Uterus (tissue), 4 donors: Measurements from ENCODE around the gene PPP4R1. TPM values are rescaled to one million over a fixed set of nuclear protein-coding genes. Genes with fewer than 3 reads are reported as not detected.
"Not testable (repeated sequence)": the region's sequence is repeated elsewhere in the genome, so short reads cannot be mapped to it uniquely, and the experiment has no call there.

Source experiments
- DNase-seq, 2 donors: peaks; one replicate each; pipeline ENCODE4 v3.0.0-alpha.2; 2019 to 2020
- H3K27ac ChIP-seq, 2 donors: fragments of 200-600 bp; sonication (generic); 1 replicate in 1 of 2; 2 replicates in 1 of 2; pipeline ENCODE4 v1.5.1; 2016 to 2018
- H3K27me3 ChIP-seq, 2 donors: fragments of 200-600 bp; sonication (generic); one replicate each; pipeline ENCODE4 v1.5.1; 2018 to 2019; ENCODE audit warnings: control low read depth in 1 of 2
- H3K36me3 ChIP-seq, 2 donors: fragments of 200-600 bp; sonication (generic); one replicate each; pipeline ENCODE4 v1.5.1; 2019; ENCODE audit warnings: control low read depth in 1 of 2
- H3K4me1 ChIP-seq, 2 donors: fragments of 200-600 bp; sonication (generic); one replicate each; pipeline ENCODE4 v1.5.1; 2018 to 2019; ENCODE audit warnings: control low read depth in 1 of 2
- H3K4me3 ChIP-seq, 2 donors: fragments of 200-600 bp; sonication (generic); 1 replicate in 1 of 2; 2 replicates in 1 of 2; pipeline ENCODE4 v1.5.1; 2018 to 2019; ENCODE audit warnings: mild to moderate bottlenecking in 1 of 2
- H3K9me3 ChIP-seq, 2 donors: fragments of 200-600 bp; sonication (generic); one replicate each; pipeline ENCODE4 v1.5.1; 2019; ENCODE audit warnings: control low read depth in 1 of 2
- POLR2A ChIP-seq, 2 donors: fragments of 450-650 bp; IDR thresholded peaks; one replicate each; pipeline ENCODE4 v1.6.1; 2016; ENCODE audit warnings: antibody characterized with exemption in 2 of 2, mild to moderate bottlenecking in 1 of 2, moderate library complexity in 1 of 2
- intact Hi-C: fragments of 100-400 bp; cut with DNase I; formaldehyde crosslinking; loops from one replicate; pipeline ENCODE4 v1.15.1; 2023; ENCODE audit warnings: low total_unique reads
- total RNA-seq, 4 donors: library from RNA; depleted of rRNA in 3 of 4; stranded (reverse); fragments of >200 nt in 3 of 4; gene quantifications; one replicate each; pipeline versions ENCODE4 v1.1.0 to v1.2.4, GENCODE V29; 2014 to 2023
- TF ChIP-seq, protein P1 (sequence below), 4 experiments: fragments of 200-600 bp in 2 of 4; fragments of 450-650 bp in 2 of 4; sonication (generic) in 2 of 4; IDR thresholded peaks; one replicate each; pipeline ENCODE4 v1.5.1; 2016 to 2019; ENCODE audit warnings: antibody characterized with exemption in 4 of 4, mild to moderate bottlenecking in 2 of 4, moderate library complexity in 1 of 4
- donor health status: DM: yes; HTN: yes; CAD: no.

PPP4R1 gene
- total RNA-seq, 4 donors from 2014 or later = 103 to 720 (median 185) TPM

DNA sequence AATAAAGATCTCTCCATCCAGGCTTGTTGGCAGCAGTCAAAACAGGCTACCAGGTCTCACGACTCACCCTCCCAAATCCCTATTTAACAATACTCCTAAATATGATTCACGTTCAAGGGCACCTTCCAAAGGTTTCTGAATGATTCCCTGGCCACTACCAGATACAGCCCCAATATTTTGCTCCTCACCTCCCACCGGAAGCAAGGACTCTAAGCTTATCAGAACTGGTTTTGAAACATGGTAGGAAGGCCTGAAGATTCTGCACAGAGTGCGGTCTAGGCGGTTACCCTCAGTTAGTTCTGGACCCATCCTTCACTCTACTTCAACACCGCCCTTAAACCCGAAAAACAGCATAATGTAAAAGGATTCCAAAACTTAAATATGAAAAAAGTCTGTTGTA lies 5.2 kb downstream of the PPP4R1 start:
- no peak for DNase-seq
- H3K4me1 ChIP-seq = peaks cover 4 to 8% of the 10 kb centered on the region in 2 donors
- H3K4me3 ChIP-seq = no peak overlapping the region
- peak overlapping the region in 1 of 2 donors; percentile 0 for H3K27ac ChIP-seq
- no peaks in the 10 kb centered on the region for H3K36me3 ChIP-seq
- H3K9me3 ChIP-seq = no peaks in the 10 kb centered on the region
- H3K27me3 ChIP-seq = no peaks in the 10 kb centered on the region
- TF ChIP-seq, protein P1, sequence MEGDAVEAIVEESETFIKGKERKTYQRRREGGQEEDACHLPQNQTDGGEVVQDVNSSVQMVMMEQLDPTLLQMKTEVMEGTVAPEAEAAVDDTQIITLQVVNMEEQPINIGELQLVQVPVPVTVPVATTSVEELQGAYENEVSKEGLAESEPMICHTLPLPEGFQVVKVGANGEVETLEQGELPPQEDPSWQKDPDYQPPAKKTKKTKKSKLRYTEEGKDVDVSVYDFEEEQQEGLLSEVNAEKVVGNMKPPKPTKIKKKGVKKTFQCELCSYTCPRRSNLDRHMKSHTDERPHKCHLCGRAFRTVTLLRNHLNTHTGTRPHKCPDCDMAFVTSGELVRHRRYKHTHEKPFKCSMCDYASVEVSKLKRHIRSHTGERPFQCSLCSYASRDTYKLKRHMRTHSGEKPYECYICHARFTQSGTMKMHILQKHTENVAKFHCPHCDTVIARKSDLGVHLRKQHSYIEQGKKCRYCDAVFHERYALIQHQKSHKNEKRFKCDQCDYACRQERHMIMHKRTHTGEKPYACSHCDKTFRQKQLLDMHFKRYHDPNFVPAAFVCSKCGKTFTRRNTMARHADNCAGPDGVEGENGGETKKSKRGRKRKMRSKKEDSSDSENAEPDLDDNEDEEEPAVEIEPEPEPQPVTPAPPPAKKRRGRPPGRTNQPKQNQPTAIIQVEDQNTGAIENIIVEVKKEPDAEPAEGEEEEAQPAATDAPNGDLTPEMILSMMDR (IDR thresholded peaks at IDR 0.05) = no peak
- no peak for TF ChIP-seq POLR2A (IDR thresholded peaks at IDR 0.05)
- intact Hi-C loops = no loop called here

DNA sequence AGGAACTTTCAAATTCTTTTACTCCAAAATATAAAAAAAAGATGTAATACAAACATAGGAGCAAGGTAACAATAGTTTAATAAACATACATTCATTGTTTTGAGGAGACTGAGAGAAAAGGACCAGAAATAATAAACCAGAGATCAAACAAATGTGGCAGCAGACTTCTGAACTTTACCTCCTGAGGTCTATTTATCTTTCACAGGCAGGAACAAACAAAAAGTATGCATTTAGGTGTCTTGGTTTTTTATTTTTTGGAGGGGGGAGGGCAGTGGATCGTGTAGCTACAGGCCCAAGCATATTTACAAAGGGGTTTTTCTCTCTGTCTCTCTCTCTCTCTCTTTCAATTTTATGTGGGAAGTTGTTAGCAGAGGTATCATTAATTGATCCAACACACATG lies 5.6 kb downstream of the PPP4R1 start:
- H3K4me1 ChIP-seq = peaks cover 4 to 8% of the 10 kb centered on the region in 2 donors
- TF ChIP-seq POLR2A (IDR thresholded peaks at IDR 0.05) = no peak
- TF ChIP-seq, protein P1 (IDR thresholded peaks at IDR 0.05) = no peak
- H3K9me3 ChIP-seq = no peaks in the 10 kb centered on the region
- H3K36me3 ChIP-seq = no peaks in the 10 kb centered on the region
- no peak for DNase-seq
- peak overlapping the region in 1 of 2 donors; percentile 0 for H3K27ac ChIP-seq
- H3K4me3 ChIP-seq = no peak overlapping the region
- H3K27me3 ChIP-seq = no peaks in the 10 kb centered on the region
- intact Hi-C loops = no loop called here

DNA sequence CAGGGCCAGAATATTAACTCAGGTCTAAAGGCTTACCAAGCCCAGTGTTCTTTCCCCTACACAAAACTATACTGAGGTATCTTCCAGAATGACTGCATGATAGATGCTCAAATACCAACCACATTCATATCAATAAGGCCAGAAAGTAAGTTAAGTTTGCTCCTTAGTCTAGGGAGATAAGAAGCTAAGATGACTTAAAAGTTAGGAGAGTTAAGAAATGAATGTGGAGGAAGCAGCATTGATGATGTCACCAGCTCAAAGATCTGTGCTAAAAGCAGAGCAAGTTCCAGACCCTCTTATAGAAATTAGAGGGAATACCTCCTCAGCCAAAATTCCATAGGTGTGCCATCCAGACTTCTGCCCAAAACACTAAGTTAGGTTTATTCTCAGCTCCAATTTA lies 6.1 kb downstream of the PPP4R1 start:
- H3K27me3 ChIP-seq = no peaks in the 10 kb centered on the region
- peak overlapping the region in 1 of 2 donors; percentile 0 for H3K27ac ChIP-seq
- intact Hi-C loops = no loop called here
- no peak for DNase-seq
- peaks cover 4 to 8% of the 10 kb centered on the region in 2 donors for H3K4me1 ChIP-seq
- H3K4me3 ChIP-seq = no peak overlapping the region
- no peaks in the 10 kb centered on the region for H3K36me3 ChIP-seq
- TF ChIP-seq POLR2A (IDR thresholded peaks at IDR 0.05) = no peak
- TF ChIP-seq, protein P1 (IDR thresholded peaks at IDR 0.05) = no peak
- no peaks in the 10 kb centered on the region for H3K9me3 ChIP-seq

DNA sequence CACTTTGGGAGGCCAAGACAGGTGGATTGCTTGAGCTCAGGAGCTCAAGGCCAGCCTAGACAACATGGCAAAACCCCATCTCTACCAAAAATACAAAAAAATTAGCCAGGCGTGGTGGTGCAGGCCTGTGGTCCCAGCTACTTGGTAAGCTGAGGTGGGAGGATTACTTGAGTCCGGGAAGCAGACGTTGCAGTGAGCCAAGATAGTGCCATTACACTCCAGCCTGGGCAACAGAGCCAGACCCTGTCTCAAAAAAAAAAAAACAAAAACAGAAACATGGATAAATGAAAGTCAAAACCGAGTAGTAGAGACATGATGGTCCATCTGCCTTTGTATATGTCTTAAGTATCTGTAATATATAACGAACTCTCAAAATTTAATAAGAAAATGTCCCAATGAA lies 7.2 kb downstream of the PPP4R1 start:
- H3K4me1 ChIP-seq, intact Hi-C loops, DNase-seq: not testable (repeated sequence)

DNA sequence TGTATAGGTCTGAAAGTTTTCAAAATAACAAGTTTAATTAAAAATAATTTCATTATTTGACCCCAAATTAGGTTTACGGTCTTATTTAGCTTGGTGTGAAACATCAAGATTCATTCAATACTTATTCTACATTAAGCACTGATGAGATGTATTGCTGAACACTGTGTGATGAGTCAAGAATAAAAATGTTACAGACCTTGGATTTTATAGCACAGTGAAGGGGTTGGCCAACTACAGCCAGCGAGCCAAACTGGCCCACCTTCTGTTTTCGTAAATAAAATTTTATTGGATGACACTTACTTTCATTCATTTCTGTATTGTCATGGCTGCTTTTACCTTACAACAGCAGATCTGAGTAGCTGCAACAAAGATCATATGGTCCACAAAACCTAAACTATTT lies 8.3 kb downstream of the PPP4R1 start:
- Histone ChIP-seq H3K4me3 (no peak overlapping the region), H3K27ac (no peak overlapping the region), H3K9me3 (no peaks in the 10 kb centered on the region), H3K4me1 (peaks cover 0 to 4% of the 10 kb centered on the region in 2 donors), H3K27me3 (no peaks in the 10 kb centered on the region), H3K36me3 (no peaks in the 10 kb centered on the region)
- intact Hi-C loops = no loop called here
- TF ChIP-seq, protein P1 (IDR thresholded peaks at IDR 0.05) = no peak
- no peak for TF ChIP-seq POLR2A (IDR thresholded peaks at IDR 0.05)
- DNase-seq = no peak

More for the DNA sequence above, 7.2 kb downstream of the PPP4R1 start:
- not testable (repeated sequence) for H3K27ac ChIP-seq, H3K36me3 ChIP-seq, H3K4me3 ChIP-seq, H3K27me3 ChIP-seq, H3K9me3 ChIP-seq

DNA sequence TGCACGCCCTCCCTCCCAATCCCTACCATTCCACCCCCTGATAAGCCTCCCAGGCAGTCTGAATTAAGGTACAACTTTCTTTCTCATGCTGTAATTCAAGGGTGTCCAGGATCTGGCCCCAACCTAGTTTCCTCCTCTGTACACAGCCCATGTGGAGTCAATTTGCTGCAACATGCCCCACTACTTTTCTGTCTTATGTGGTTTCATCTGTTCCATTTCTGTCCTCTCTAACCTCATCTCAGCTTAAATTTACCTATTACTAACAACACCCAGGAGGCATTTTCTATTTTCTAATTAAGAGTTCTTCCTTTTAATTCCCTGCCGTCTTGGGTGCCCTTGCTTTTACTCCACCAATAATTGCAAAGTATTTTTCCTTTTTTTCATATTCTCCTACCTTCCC lies 10.0 kb downstream of the PPP4R1 start:
- intact Hi-C loops = no loop called here
- no peak for DNase-seq
- peaks cover 0 to 5% of the 10 kb centered on the region in 2 donors for H3K9me3 ChIP-seq
- no peak overlapping the region for H3K4me3 ChIP-seq
- H3K36me3 ChIP-seq = no peaks in the 10 kb centered on the region
- H3K4me1 ChIP-seq = peaks cover 0 to 4% of the 10 kb centered on the region in 2 donors
- no peak overlapping the region for H3K27ac ChIP-seq
- no peak for TF ChIP-seq POLR2A (IDR thresholded peaks at IDR 0.05)
- TF ChIP-seq, protein P1 (IDR thresholded peaks at IDR 0.05) = no peak
- H3K27me3 ChIP-seq = no peaks in the 10 kb centered on the region
